GM21381 (cell line): ENCODE results near the gene SORCS2.

Experiments used
- ATAC-seq: cut with Tn5 transposase; IDR thresholded peaks from one replicate; pipeline ENCODE4 v1.9.1; 2021; ENCODE audit warnings: mild to moderate bottlenecking, moderate library complexity; ENCODE audit not compliant: unreplicated experiment

Gene SORCS2

GRCh38 chr4:7420661-7421040 lies 228.3 kb downstream of the SORCS2 start:
- ATAC-seq = no peak

- no peak for ATAC-seq
These were observed 229.2 kb downstream of the SORCS2 start for GRCh38 chr4:7421356-7422150.

- ATAC-seq = no peak
These were observed 230.0 kb downstream of the SORCS2 start for GRCh38 chr4:7422151-7422897.

- no peak for ATAC-seq
These were observed 230.5 kb downstream of the SORCS2 start for GRCh38 chr4:7422898-7423180.

- no peak for ATAC-seq
These were observed 231.1 kb downstream of the SORCS2 start for GRCh38 chr4:7423391-7423790.

- no peak for ATAC-seq
These were observed 231.6 kb downstream of the SORCS2 start for GRCh38 chr4:7423801-7424552.

GRCh38 chr4:7424553-7425111 lies 232.3 kb downstream of the SORCS2 start:
- ATAC-seq = no peak

- no peak for ATAC-seq
These were observed 232.8 kb downstream of the SORCS2 start for GRCh38 chr4:7425124-7425523.

- no peak for ATAC-seq
These were observed 233.5 kb downstream of the SORCS2 start for GRCh38 chr4:7425591-7426468.

GRCh38 chr4:7426525-7427171 lies 234.3 kb downstream of the SORCS2 start:
- no peak for ATAC-seq

- ATAC-seq = no peak
These were observed 235.0 kb downstream of the SORCS2 start for GRCh38 chr4:7427361-7427760.

- no peak for ATAC-seq
These were observed 235.5 kb downstream of the SORCS2 start for GRCh38 chr4:7427831-7428260.

- ATAC-seq = no peak
These were observed 236.1 kb downstream of the SORCS2 start for GRCh38 chr4:7428261-7429068.

GRCh38 chr4:7429069-7429416 lies 236.7 kb downstream of the SORCS2 start:
- ATAC-seq = no peak

GRCh38 chr4:7429601-7430078 lies 237.3 kb downstream of the SORCS2 start:
- ATAC-seq = no peak

- ATAC-seq = no peak
These were observed 238.1 kb downstream of the SORCS2 start for GRCh38 chr4:7430368-7430964.

GRCh38 chr4:7430965-7431695 lies 238.8 kb downstream of the SORCS2 start:
- ATAC-seq = no peak
